H1 (cell line): ENCODE data around the gene CARD11. TPM values are rescaled to one million over a fixed set of nuclear protein-coding genes. Genes with fewer than 3 reads are reported as not detected.

ENCODE experiments used
- CTCF ChIA-PET: fragments of 300-600 bp; sonication (Branson Sonifier 250); formaldehyde crosslinking; loops from one replicate; lab custom pipeline; 2021; ENCODE audit not compliant: partially characterized antibody; lab: Charles Lee
- POLR2A ChIA-PET: fragments of 300-600 bp; sonication (Branson Sonifier 250); formaldehyde crosslinking; loops from one replicate; lab custom pipeline; 2021; ENCODE audit warnings: inconsistent platforms; ENCODE audit not compliant: partially characterized antibody; lab: Charles Lee
- DNase-seq, 2 experiments: peaks; one replicate each; pipeline versions ENCODE4 v3.0.0 to v3.0.0-alpha.2; 2010 to 2022; ENCODE audit warnings: low spot score in 2 of 2, low read depth in 1 of 2, mixed read lengths in 1 of 2
- FAIRE-seq: peaks from 2 replicates; lab custom pipeline; 2011; peaks lifted over from hg19 to GRCh38; lab: Jason Lieb, UNC
- H2AFZ ChIP-seq: 2 replicates; pipeline ENCODE4 v1.8.1; 2012; ENCODE audit warnings: low read length, inconsistent platforms
- H2AK5ac ChIP-seq: 2 replicates; pipeline ENCODE4 v1.6.1; 2013; ENCODE audit warnings: low read depth, low read length
- H2BK120ac ChIP-seq: replicated peaks from 2 replicates; pipeline ENCODE3; 2013; ENCODE audit warnings: low read depth, low read length, inconsistent platforms
- H2BK12ac ChIP-seq: 2 replicates; pipeline ENCODE4 v1.6.1; 2013; ENCODE audit warnings: low read depth, low read length
- H2BK15ac ChIP-seq: 2 replicates; pipeline ENCODE4 v1.6.1; 2013; ENCODE audit warnings: low read length
- H2BK20ac ChIP-seq: 2 replicates; pipeline ENCODE4 v1.6.1; 2013; ENCODE audit warnings: low read length
- H2BK5ac ChIP-seq: 2 replicates; pipeline ENCODE4 v1.6.1; 2013; ENCODE audit warnings: low read depth, low read length
- H3K14ac ChIP-seq: 2 replicates; pipeline ENCODE4 v1.6.1; 2013; ENCODE audit warnings: inconsistent platforms; ENCODE audit not compliant: insufficient read length
- H3K18ac ChIP-seq: 2 replicates; pipeline ENCODE4 v1.6.1; 2013; ENCODE audit warnings: low read length; ENCODE audit errors: extremely low read depth
- H3K23ac ChIP-seq: 2 replicates; pipeline ENCODE4 v1.6.1; 2013; ENCODE audit warnings: inconsistent platforms; ENCODE audit not compliant: insufficient read length
- H3K23me2 ChIP-seq: 2 replicates; pipeline ENCODE4 v1.6.1; 2013; ENCODE audit warnings: low read depth, low read length
- H3K27ac ChIP-seq: 2 replicates; pipeline ENCODE4 v1.6.1; 2011; ENCODE audit warnings: low read depth, low read length, inconsistent platforms
- H3K27me3 ChIP-seq, 4 experiments: replicated peaks in 1 of 4; 1 replicate in 1 of 4; 2 replicates in 3 of 4; pipeline versions ENCODE4 v1.6.1 to v1.8.1; 2011 to 2013; ENCODE audit warnings: low read length in 3 of 4, mild to moderate bottlenecking in 3 of 4, inconsistent platforms in 2 of 4, mixed read lengths in 2 of 4, moderate library complexity in 1 of 4; ENCODE audit not compliant: control insufficient read depth in 3 of 4, insufficient read depth in 3 of 4; ENCODE audit errors: extremely low read depth in 1 of 4
- H3K36me3 ChIP-seq, 4 experiments: 2 replicates each; pipeline versions ENCODE4 v1.6.1 to v1.8.1; 2011 to 2013; ENCODE audit warnings: mild to moderate bottlenecking in 4 of 4, low read length in 3 of 4, moderate library complexity in 2 of 4, control low read depth in 1 of 4, inconsistent platforms in 1 of 4; ENCODE audit not compliant: insufficient read depth in 4 of 4, control insufficient read depth in 2 of 4
- H3K4ac ChIP-seq: replicated peaks from 2 replicates; pipeline ENCODE3; 2013; ENCODE audit warnings: low read length, low read depth, mixed read lengths, inconsistent platforms; ENCODE audit not compliant: insufficient read length
- H3K4me1 ChIP-seq, 4 experiments: replicated peaks in 1 of 4; 1 replicate in 1 of 4; 2 replicates in 3 of 4; pipeline versions ENCODE4 v1.6.1 to v1.8.1; 2011 to 2013; ENCODE audit warnings: low read length in 3 of 4, inconsistent platforms in 2 of 4, mixed read lengths in 1 of 4; ENCODE audit not compliant: insufficient read depth in 4 of 4, control insufficient read depth in 3 of 4
- H3K4me2 ChIP-seq, 2 experiments: 2 replicates each; pipeline versions ENCODE4 v1.6.1 to v1.8.1; 2011 to 2013; ENCODE audit warnings: low read depth in 2 of 2, low read length in 2 of 2, control low read depth in 1 of 2, inconsistent platforms in 1 of 2, mild to moderate bottlenecking in 1 of 2; ENCODE audit not compliant: insufficient read depth in 1 of 2
- H3K4me3 ChIP-seq, 4 experiments: fragments of 200-600, 300-600 bp in 1 of 4; sonication (generic), shearing (Covaris generic), sonication (Bioruptor Twin) in 1 of 4; 2 replicates each; pipeline versions ENCODE4 v1.5.1 to v1.8.1; 2011 to 2016; ENCODE audit warnings: low read length in 4 of 4, low read depth in 3 of 4, control low read depth in 2 of 4, inconsistent platforms in 2 of 4, mild to moderate bottlenecking in 2 of 4, mixed read lengths in 1 of 4, moderate library complexity in 1 of 4; ENCODE audit not compliant: insufficient read depth in 2 of 4; ENCODE audit errors: extremely low read depth in 1 of 4
- H3K56ac ChIP-seq: replicated peaks from 2 replicates; pipeline ENCODE3; 2013; ENCODE audit warnings: low read depth, mild to moderate bottlenecking, mixed read lengths, low read length, inconsistent platforms; ENCODE audit not compliant: insufficient read length
- H3K79me1 ChIP-seq: 2 replicates; pipeline ENCODE4 v1.6.1; 2013; ENCODE audit warnings: low read depth, low read length, control low read depth
- H3K79me2 ChIP-seq, 2 experiments: 2 replicates each; pipeline versions ENCODE4 v1.6.1 to v1.8.1; 2012 to 2013; ENCODE audit warnings: low read length in 2 of 2, mild to moderate bottlenecking in 2 of 2, inconsistent platforms in 1 of 2; ENCODE audit not compliant: insufficient read depth in 2 of 2, control insufficient read depth in 1 of 2
- H3K9ac ChIP-seq, 4 experiments: replicated peaks in 1 of 4; 1 replicate in 1 of 4; 2 replicates in 3 of 4; pipeline versions ENCODE4 v1.6.1 to v1.8.1; 2011 to 2013; ENCODE audit warnings: low read depth in 3 of 4, low read length in 3 of 4, control low read depth in 2 of 4, mild to moderate bottlenecking in 2 of 4, moderate library complexity in 2 of 4, inconsistent platforms in 1 of 4; ENCODE audit errors: extremely low read depth in 1 of 4
- H3K9me3 ChIP-seq, 2 experiments: 2 replicates each; pipeline versions ENCODE4 v1.6.1 to v1.8.1; 2012 to 2013; ENCODE audit warnings: mild to moderate bottlenecking in 2 of 2, moderate library complexity in 2 of 2, control low read depth in 1 of 2, inconsistent platforms in 1 of 2, low read depth in 1 of 2, low read length in 1 of 2, mixed read lengths in 1 of 2; ENCODE audit not compliant: insufficient read depth in 2 of 2
- H4K20me1 ChIP-seq, 2 experiments: replicated peaks in 1 of 2; 2 replicates each; pipeline versions ENCODE3 to v1.8.1; 2011 to 2013; ENCODE audit warnings: inconsistent platforms in 2 of 2, low read length in 2 of 2, mild to moderate bottlenecking in 1 of 2; ENCODE audit not compliant: insufficient read depth in 2 of 2, control insufficient read depth in 1 of 2
- H4K5ac ChIP-seq: 2 replicates; pipeline ENCODE4 v1.6.1; 2013; ENCODE audit warnings: low read length, low read depth, mixed read lengths, inconsistent platforms; ENCODE audit not compliant: insufficient read length
- H4K8ac ChIP-seq: 2 replicates; pipeline ENCODE4 v1.8.0; 2013; ENCODE audit warnings: mild to moderate bottlenecking, moderate library complexity, low read length, inconsistent platforms; ENCODE audit not compliant: insufficient read depth; ENCODE audit errors: extremely low read depth
- H4K91ac ChIP-seq: replicated peaks from 2 replicates; pipeline ENCODE3; 2013; ENCODE audit warnings: low read length, mixed read lengths, inconsistent platforms; ENCODE audit not compliant: insufficient read length
- ATF2 ChIP-seq: IDR thresholded peaks from 2 replicates; pipeline ENCODE4 v1.6.1; 2012; ENCODE audit warnings: low read length, inconsistent platforms
- EZH2 ChIP-seq: fragments of 200-600 bp; sonication (generic); IDR thresholded peaks from 2 replicates; pipeline ENCODE4 v1.7.1; 2012; ENCODE audit warnings: low read depth, mild to moderate bottlenecking, moderate library complexity, low read length, inconsistent platforms; ENCODE audit not compliant: severe bottlenecking
- GABPA ChIP-seq: IDR thresholded peaks from 2 replicates; pipeline ENCODE4 v1.6.1; 2011; ENCODE audit warnings: mild to moderate bottlenecking, low read length, moderate library complexity, borderline replicate concordance; ENCODE audit not compliant: insufficient read depth
- HDAC6 ChIP-seq: IDR thresholded peaks from one replicate; pipeline ENCODE4 v1.7.1; 2012; ENCODE audit warnings: low read depth, mild to moderate bottlenecking, inconsistent platforms, low read length, moderate library complexity
- RNF2 ChIP-seq: fragments of 200-900, 300-1000 bp; sonication (generic); IDR thresholded peaks from 2 replicates; pipeline ENCODE4 v1.7.1; 2016; ENCODE audit warnings: borderline replicate concordance, low read depth, mild to moderate bottlenecking, antibody characterized with exemption, low read length; ENCODE audit not compliant: poor library complexity, severe bottlenecking; ENCODE audit errors: missing control alignments
- SIN3A ChIP-seq, 2 experiments: IDR thresholded peaks in 1 of 2; conservative IDR thresholded peaks in 1 of 2; 2 replicates each; pipeline ENCODE4 v1.6.1; 2011 to 2012; ENCODE audit warnings: low read length in 2 of 2, improper control_type of control experiment in 1 of 2, low read depth in 1 of 2, mild to moderate bottlenecking in 1 of 2
- SRF ChIP-seq: IDR thresholded peaks from 2 replicates; pipeline ENCODE4 v1.6.1; 2011; ENCODE audit warnings: mild to moderate bottlenecking, low read depth, low read length, moderate library complexity
- TAF1 ChIP-seq: IDR thresholded peaks from 2 replicates; pipeline ENCODE4 v1.6.1; 2011; ENCODE audit warnings: mild to moderate bottlenecking, low read depth, low read length
- TEAD4 ChIP-seq: IDR thresholded peaks from 2 replicates; pipeline ENCODE4 v1.6.1; 2012; ENCODE audit warnings: low read depth, low read length, inconsistent platforms, mixed read lengths
- USF2 ChIP-seq: IDR thresholded peaks from 2 replicates; pipeline ENCODE4 v1.6.1; 2011; ENCODE audit warnings: low read length, improper control_type of control experiment
- ZNF274 ChIP-seq: IDR thresholded peaks from 2 replicates; pipeline ENCODE4 v1.7.0; 2012; ENCODE audit warnings: low read length, borderline replicate concordance; ENCODE audit errors: extremely low read depth
- WGBS, 2 experiments: shearing (Covaris generic) in 1 of 2; methylation state at CpG; one replicate each; pipeline versions ENCODE4 v1.1.6 to v1.1.7; 2013 to 2015; ENCODE audit warnings: low lambda C conversion rate in 2 of 2, mixed read lengths in 2 of 2, inconsistent platforms in 1 of 2, low coverage in 1 of 2, missing lambda C conversion rate in 1 of 2; ENCODE audit not compliant: insufficient replicate concordance in 2 of 2, insufficient coverage in 1 of 2, insufficient read length in 1 of 2; ENCODE audit errors: extremely low coverage in 1 of 2, missing lambda C conversion rate in 1 of 2; 5-methylcytosine and 5-hydroxymethylcytosine counted together
- polyA plus RNA-seq, 7 experiments: library from polyadenylated mRNA; depleted of rRNA in 3 of 7; stranded (reverse) in 5 of 7; unstranded in 2 of 7; fragments of >200 nt in 5 of 7; fragments of 200-250 nt in 2 of 7; gene quantifications; 1 replicate in 5 of 7; 2 replicates in 1 of 7; 4 replicates in 1 of 7; pipeline versions ENCODE4 v1.2.1 to v1.2.3, GENCODE V29; 2011 to 2013; ENCODE audit warnings: missing spikeins in 2 of 7, mixed read lengths in 2 of 7
- total RNA-seq: library from RNA; stranded (reverse); fragmentation: NEBNext Ultra II Directional; extraction: Animal tissue kit (Norgen Biotek cat#: 25700); gene quantifications from 2 replicates; pipeline ENCODE4 v1.2.1, GENCODE V29; 2021

CARD11 gene
- total and polyA plus RNA-seq, 2 of the 8 experiments (the other 6 are each of a cell fraction or from before 2014, with no cell fraction given), result 12.6 to 29.8 TPM

- Histone ChIP-seq H3K79me2 (no peaks in the 10 kb centered on the region), H3K27me3 (no peaks in the 10 kb centered on the region), H2BK15ac (no peak overlapping the region), H2AFZ (no peak overlapping the region), H2BK20ac (no peak overlapping the region), H2BK5ac (no peak overlapping the region), H2AK5ac (no peak overlapping the region), H3K18ac (no peak overlapping the region), H3K4me2 (no peak overlapping the region), H3K4ac (no peak overlapping the region), H2BK120ac (no peak overlapping the region), H3K23me2 (no peaks in the 10 kb centered on the region), H3K4me1 (peaks cover 0 to 3% (median 2%) of the 10 kb centered on the region in 4 experiments; a peak in 4 of 7 replicates), H4K20me1 (no peaks in the 10 kb centered on the region), H3K4me3 (no peak overlapping the region), H3K14ac (no peak overlapping the region), H4K8ac (no peak overlapping the region), H4K5ac (no peak overlapping the region), H3K23ac (no peak overlapping the region), H3K79me1 (no peaks in the 10 kb centered on the region; the same call in 1 of the 2 replicates), H3K9me3 (no peaks in the 10 kb centered on the region), H3K9ac (no peak overlapping the region)
- FAIRE-seq (no peak), DNase-seq (no peak)
- POLR2A ChIA-PET, result no interaction called here
- CTCF ChIA-PET, result no interaction called here
- TF ChIP-seq HDAC6, result no peak
- TF ChIP-seq TAF1, result no peak
- TF ChIP-seq SRF, result no peak
- TF ChIP-seq SIN3A (conservative IDR thresholded peaks at IDR 0.05 in 1 of 2, IDR thresholded peaks at IDR 0.05 in 1 of 2; ENCODE audit: low read depth in 1 of 2, low read length in 2 of 2), result no peak
- no peak for TF ChIP-seq ATF2
- no peak for TF ChIP-seq RNF2
- no peak for TF ChIP-seq EZH2
- TF ChIP-seq USF2, result no peak
- TF ChIP-seq ZNF274, result no peak
- no peak for TF ChIP-seq GABPA
- TF ChIP-seq TEAD4, result no peak
- TF ChIP-seq, all 59 proteins: peak for 0
- WGBS, 2 experiments, result 77% methylated on average over 12 of the region's 12 CpGs; no CpG with 5 or more reads in 1 of the 2 experiments
- Histone ChIP-seq H3K27ac (no peak overlapping the region), H2BK12ac (no peak overlapping the region), H3K36me3 (no peaks in the 10 kb centered on the region), H4K91ac (no peak overlapping the region), H3K56ac (no peak overlapping the region)
Measured at GRCh38 chr7:3033581-3033980, 10.1 kb downstream of the CARD11 start.
